GM04504 (cell line): ENCODE results near the gene COX7A1.
"Not testable (repeated sequence)": the region's sequence is repeated elsewhere in the genome, so short reads cannot be mapped to it uniquely, and the experiment has no call there.

Experiments
- DNase-seq: peaks from one replicate; pipeline ENCODE4 v3.0.0-alpha.2; 2012; ENCODE audit warnings: low read depth

The COX7A1 gene

GRCh38 chr19:36152352-36153091 is at the start of gene COX7A1:
Gene COX7A1, minus strand, starts transcription at chr19:36152447. Its CDS starts 40 bp downstream, at chr19:36152407.
- no peak for DNase-seq

GRCh38 chr19:36201684-36202083 is 49.4 kb upstream of the COX7A1 start:
- no peak for DNase-seq

GRCh38 chr19:36198119-36198518 is 45.9 kb upstream of the COX7A1 start:
- no peak for DNase-seq

- DNase-seq, result no peak
These were observed 44.0 kb upstream of the COX7A1 start for GRCh38 chr19:36196249-36196648.

- DNase-seq, result not testable (repeated sequence)
These were observed 34.5 kb upstream of the COX7A1 start for GRCh38 chr19:36186722-36187121.

GRCh38 chr19:36183245-36183628 is 31.0 kb upstream of the COX7A1 start:
- DNase-seq, result no peak

- DNase-seq, result peak; percentile 9
These were observed 30.5 kb upstream of the COX7A1 start for GRCh38 chr19:36182612-36183244.

- not testable (repeated sequence) for DNase-seq
These were observed 26.8 kb upstream of the COX7A1 start for GRCh38 chr19:36179077-36179476.

- not testable (repeated sequence) for DNase-seq
These were observed 21.6 kb upstream of the COX7A1 start for GRCh38 chr19:36173846-36174245.

GRCh38 chr19:36172852-36173251 is 20.6 kb upstream of the COX7A1 start:
- no peak for DNase-seq

- no peak for DNase-seq
These were observed 17.0 kb upstream of the COX7A1 start for GRCh38 chr19:36169084-36169760.

GRCh38 chr19:36163813-36164212 is 11.6 kb upstream of the COX7A1 start:
- DNase-seq, result no peak

- no peak for DNase-seq
These were observed 8.8 kb upstream of the COX7A1 start for GRCh38 chr19:36160821-36161596.

GRCh38 chr19:36153126-36153525 is 879 bp upstream of the COX7A1 start:
- DNase-seq, result no peak

- DNase-seq, result no peak
These were observed 262 bp downstream of the COX7A1 start for GRCh38 chr19:36152019-36152351.

- DNase-seq, result no peak
These were observed 866 bp downstream of the COX7A1 start for GRCh38 chr19:36151144-36152018.

- DNase-seq, result no peak
These were observed 1.7 kb downstream of the COX7A1 start for GRCh38 chr19:36150586-36150985.

- DNase-seq, result no peak
These were observed 2.4 kb downstream of the COX7A1 start for GRCh38 chr19:36149673-36150406.

GRCh38 chr19:36144624-36145023 is 7.6 kb downstream of the COX7A1 start:
- no peak for DNase-seq

GRCh38 chr19:36142496-36142895 is 9.8 kb downstream of the COX7A1 start:
- DNase-seq, result no peak

GRCh38 chr19:36142046-36142445 is 10.2 kb downstream of the COX7A1 start:
- no peak for DNase-seq
